GM21723 (cell line): ENCODE data around the gene NLRP1.

Experiments used
- ATAC-seq: cut with Tn5 transposase; IDR thresholded peaks from one replicate; pipeline ENCODE4 v1.9.1; 2021; ENCODE audit warnings: mild to moderate bottlenecking, moderate library complexity; ENCODE audit not compliant: unreplicated experiment

Gene NLRP1

DNA sequence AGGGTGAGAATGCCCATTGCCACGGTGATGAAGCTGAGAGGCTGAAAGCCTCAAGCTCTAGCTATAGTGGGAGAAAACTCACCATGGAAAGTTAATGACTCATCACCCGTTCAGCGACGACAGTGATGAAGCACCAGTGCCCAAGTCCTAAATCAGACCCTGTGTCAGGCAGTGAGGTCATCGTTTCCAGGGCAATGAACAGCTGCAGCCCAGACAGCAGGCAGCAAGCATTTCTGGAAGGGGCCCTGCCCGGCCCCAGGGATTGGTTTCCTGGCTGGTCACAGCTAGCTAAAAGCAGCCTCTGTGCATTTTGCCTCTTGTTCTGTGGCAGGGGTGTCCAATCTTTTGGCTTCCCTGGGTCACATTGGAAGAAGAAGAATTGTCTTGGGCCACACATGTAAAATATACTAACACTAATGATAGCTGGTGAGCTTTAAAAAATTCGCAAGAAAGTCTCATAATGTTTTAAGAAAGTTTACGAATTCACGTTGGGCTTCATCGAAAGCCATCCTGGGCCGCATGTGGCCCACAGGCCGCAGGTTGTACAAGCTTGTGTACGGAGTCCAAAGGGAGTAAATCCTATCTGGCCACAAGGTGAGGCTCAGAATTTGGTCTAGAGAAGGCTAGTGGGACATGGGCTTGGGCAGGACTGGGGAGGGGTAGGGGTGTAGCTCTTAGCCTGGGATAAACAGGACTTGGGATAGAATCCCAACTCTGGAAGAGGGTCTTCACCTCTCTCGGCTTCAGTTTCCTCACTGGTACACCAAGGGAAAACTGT is 57.3 kb downstream of the NLRP1 start:
- ATAC-seq, result no peak

DNA sequence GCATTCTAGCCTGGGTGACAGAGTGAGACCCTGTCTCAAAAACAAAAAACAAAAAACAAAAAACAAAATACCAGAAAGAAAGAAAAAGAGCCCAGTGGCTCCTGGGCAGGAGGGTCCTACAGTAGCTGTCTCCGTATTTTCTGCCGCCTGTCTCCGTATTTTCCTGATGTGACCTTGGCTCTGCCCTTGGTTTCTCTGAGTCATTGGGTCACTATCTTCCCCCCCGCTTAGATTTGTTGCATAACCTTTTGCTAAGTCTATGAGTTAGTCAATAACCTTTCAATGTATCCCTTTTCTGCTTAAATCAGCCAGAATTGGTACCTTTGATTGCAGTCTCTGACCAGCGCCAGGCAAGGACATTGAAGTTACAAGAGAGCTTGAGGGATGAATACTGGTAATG is 61.1 kb downstream of the NLRP1 start:
- no peak for ATAC-seq

DNA sequence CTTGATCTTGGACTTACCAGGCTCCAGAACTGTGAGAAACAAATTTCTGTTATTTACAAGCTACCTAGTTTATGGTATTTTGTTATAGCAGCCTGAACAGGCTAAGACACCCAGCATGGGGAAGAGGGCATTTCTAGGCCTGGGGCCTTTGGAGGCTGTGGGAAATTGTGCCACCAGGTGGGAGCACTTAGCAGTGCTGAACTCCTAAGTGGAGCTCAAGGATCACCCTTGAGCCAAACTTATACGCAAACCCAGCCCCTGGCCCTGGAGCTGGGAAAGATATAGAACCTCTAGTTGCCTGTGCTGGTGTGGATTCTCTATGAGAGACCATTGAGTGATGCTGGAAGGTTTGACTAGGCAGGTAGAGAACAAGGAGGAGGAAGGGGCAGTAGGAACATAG is 61.8 kb downstream of the NLRP1 start:
- ATAC-seq, result no peak

DNA sequence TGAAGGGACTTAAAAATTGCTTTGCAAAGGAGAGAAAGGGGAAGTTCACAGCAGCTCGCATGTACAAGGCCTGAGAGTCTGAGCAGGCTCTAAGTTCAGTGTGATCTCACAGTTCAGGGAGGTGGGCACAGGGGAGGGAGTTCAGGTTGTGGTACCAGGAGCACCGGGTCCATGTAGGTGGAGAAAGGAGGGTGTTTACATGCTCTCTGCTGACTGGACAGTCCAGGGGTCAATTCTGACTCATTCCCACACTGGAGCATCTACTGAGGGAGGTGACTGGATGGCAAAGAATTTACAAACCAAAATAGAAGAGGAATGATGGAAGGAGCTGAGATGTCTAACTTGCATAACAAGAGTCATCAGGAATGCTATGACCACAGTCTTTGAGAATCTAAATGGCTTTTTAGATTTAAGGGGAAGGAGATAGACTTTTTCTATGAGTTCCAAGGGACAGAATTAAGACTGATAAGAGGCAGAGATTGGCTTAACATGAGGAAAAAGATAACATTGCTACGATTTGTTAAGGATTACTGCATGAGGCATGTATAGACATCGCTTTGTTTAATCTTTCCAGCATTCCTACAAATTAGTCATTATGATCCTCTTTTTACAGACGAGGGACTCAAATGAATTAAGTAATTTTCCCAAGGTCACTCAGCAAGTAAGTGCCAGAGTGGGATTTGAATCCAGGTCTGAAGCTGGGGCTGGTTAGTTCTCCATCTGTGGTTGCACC is 68.1 kb downstream of the NLRP1 start:
- ATAC-seq, result no peak

DNA sequence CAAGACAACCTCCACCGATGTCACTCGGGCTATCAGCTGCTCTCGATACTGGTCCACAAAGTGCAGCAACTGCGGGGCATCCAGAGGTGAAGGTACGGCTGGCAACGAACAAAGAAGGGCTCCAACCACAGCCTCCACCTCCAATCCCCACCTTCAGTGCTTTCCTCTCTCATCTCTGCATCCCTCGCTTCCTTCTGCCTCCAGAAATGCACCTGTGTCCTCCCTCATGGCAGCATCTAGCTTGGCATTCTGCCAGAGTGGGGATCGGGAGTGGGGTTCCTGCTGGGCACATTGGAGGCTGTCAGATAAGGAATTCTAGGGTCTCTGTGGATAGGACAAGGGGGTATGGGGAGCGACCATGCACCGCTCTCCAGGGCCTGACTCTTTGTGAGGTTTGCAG is 69.3 kb downstream of the NLRP1 start:
- ATAC-seq, result no peak

DNA sequence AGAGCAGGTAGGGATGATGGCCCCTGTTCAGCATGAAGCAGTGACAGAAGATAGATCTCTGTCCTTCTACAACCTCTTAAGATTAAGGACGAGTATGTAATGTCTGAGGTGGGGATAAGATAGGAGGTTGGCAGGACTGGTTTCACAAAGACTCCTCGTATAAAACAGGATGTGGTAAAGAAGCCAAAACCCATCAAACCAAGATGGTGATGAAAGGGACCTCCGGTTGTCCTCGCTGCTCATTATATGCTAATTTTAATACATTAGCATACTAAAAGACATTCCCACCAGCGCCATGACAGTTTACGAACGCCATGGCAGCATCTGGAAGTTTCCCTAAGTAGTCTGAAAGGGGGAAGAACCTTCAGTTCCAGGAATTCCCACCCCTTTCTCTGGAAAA is 70.7 kb downstream of the NLRP1 start:
- no peak for ATAC-seq

DNA sequence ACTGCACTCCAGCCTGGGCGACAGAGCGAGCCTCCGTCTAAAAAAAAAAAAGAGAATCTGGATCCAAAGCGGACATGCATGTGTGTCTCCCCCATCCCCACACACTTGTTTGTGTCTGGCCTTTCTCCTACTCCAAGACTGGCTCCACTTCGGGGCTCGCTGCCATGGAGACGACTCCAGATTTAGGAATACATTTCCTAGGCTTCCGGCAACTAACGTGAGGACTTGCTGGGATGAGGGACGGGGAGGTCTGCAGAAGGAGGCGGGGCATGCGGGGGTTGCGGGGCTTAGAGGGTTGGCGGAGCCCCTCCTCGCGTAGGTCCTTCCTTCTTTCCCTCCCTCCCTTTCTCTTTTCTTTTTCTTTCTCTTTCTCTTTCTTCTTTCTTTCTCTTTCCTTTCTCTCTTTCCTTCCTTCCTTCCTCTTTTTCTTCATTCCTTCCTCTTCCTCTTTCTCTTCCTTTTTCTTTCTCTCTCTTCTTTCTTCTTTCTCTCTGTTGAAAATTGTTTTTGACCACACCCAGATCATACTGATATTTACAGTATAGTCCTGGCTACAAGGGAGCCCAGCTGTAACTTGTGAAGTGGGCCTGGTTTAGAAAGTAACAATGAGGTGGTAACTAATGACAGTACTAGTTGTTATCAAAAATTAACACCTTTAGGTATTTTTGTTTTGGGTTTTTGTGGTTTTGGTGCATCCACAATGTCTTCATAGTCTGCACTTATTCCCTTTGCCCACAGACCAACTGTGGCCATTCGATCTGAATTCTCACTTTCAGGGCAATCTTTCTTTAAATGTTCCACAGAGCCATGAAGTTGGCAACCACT is 72.7 kb downstream of the NLRP1 start:
- no peak for ATAC-seq

DNA sequence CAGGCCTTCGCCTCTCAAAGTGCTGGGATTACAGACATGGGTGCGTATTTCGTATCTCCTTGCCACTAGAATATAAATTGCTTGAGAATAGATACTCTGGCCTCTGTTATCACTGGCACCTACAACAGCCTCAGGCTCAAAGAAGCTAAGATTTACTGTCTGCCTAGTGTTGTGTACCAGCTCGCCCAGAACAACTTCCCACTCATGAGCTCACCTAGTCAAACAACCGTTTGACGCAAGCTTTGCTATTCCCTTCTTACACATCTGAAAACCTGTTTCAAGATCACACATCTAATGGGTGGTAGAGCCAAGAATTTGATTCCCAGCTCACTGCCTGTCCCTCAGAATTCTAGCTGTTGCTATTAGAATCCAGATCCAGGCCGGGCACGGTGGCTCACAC is 73.5 kb downstream of the NLRP1 start:
- ATAC-seq, result no peak

DNA sequence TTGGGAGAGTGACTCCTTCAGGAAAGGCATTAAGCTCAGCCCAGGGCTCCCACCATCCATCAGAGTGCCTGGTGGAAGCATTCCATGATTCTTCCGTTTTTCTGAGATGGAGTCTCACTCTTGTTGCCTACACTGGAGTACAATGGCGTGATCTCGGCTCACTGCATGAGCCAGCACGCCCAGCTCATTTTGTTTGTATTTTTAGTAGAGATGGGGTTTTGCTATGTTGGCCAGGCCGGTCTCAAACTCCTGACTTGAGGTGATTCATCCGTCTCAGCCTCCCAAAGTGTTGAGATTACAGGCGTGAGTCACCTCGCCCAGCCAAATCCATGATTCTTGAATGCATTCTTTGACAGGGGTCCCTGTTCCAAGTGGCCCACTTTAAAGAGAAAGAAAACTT is 74.8 kb downstream of the NLRP1 start:
- ATAC-seq, result no peak

DNA sequence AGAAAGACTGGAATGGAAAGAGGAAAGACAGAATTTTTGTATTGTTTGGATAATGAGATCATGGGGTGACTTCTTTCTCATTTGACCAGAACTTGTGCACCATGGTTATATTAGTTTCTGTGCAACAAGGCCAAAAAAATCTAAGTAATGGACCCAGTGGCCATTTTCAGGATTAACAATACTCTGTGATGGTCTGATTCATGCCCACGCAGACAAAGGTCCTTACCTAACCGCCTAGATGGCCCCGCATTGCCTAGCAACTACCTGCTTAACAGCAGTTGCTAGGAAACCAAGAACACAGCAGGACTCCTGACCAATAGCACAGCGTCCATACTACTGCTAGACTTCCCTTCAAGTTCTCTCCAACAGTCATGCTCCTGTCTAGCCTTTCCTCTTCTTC is 75.5 kb downstream of the NLRP1 start:
- ATAC-seq, result no peak

DNA sequence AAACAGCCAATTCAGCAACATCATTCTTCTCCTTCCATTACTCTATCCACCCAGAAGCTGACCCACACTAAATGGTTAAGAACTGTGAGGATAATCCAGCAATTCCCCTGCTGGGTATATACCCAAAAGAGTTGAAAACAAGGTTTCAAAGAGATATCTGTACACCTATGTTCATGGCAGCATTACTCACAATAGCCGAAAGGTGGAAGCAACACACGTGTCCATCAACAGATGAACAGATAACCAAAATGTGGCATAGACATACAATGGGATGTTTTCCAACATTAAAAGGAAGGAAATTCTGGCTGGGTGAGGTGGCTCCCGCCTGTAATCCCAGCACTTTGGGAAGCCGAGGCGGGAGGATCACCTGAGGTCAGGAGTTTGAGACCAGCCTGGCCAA is 78.0 kb downstream of the NLRP1 start:
- no peak for ATAC-seq

DNA sequence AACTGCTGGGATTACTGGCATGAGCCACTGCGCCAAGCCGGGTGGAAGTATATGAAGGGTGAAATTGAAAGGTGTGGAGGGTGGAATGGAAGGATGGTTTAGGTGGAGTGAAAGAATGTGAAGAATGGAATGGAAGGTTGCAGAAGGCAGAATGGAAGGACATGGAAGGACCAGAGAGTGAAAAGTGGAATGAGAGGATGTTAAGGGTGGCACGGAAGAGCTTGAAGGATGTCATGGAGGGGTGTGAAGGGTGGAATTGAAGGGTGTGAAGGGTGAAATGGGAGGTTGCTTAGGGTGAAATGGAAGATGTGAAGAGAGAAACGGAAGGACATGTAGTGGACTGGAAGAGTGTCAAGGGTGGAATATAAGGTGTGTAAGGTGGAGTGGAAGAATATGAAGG is 81.8 kb downstream of the NLRP1 start:
- ATAC-seq, result no peak

DNA sequence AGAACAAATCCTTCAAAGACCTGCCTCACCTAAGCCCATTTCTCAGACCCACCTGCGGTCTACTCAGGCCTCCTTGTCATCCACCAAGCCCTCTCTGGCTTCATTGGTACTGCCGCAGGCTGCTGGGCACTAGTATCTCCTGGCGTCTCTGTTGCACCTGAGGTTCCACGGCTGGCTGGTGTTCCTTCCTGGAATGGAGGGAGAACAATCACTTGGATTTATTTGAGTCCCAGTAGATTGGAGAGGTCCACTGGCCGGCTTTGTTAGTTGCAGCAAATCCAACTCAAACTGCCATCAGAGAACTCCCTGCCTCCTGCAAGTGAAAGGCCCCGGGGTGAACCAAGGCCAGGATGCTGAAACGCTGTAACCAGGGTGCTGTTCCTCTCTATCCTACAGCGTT is 82.6 kb downstream of the NLRP1 start:
- no peak for ATAC-seq

DNA sequence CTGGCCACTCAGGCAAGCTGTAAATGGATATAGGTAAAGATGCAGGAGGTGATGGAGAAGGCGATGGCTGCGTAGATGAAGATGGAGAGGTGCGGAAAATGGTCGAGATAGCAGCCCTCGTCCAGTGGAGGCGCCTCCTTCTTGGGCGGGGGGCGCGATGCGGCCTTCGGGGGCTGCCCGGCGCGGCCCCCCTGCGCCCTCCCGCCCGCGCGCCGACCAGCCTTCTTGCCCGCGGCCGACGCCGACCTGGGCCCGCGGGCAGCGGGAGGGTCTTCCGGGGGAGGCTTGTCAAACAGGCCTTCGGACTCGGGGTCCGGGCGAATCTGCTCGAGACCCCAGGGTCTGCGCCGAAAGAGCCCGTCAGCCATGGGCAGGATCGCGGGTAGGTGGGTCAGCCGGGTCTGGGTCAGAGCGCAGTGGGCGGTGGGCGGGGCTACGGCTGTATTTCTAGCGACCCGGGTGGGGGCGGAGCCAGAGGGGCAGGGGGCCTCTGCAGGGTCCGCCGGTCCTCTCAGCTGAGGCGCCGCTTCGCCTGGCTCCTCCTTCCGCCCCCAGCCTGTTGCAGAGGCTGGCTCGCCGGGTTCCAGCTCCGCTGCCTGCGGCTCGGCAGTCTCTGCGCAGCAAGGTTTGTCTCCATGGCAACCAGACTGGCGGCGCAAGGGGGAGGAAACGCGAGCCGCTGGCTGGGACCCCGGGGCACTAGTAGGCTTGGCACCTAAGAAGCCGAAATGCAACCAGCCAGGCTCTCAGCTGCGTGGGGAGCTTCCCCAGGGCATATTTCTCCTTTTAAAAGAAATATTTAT is 83.5 kb downstream of the NLRP1 start:
- ATAC-seq, result no peak

DNA sequence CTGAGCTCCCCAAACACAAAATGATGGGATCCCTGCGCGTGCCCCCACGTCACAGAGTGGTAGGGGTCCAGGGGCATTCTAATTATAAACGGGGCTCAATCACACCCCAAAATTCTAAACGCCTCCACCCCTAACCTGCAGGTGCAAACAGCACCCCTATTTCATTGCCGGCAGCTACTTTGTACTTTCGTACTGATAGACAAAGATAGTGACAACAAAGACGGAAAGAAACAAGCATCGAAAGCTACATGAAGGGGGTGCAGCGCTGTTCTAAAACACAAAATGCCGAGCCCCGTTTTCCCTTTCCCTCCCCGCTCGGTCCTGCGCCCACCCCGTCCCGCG is 84.1 kb downstream of the NLRP1 start:
- no peak for ATAC-seq

DNA sequence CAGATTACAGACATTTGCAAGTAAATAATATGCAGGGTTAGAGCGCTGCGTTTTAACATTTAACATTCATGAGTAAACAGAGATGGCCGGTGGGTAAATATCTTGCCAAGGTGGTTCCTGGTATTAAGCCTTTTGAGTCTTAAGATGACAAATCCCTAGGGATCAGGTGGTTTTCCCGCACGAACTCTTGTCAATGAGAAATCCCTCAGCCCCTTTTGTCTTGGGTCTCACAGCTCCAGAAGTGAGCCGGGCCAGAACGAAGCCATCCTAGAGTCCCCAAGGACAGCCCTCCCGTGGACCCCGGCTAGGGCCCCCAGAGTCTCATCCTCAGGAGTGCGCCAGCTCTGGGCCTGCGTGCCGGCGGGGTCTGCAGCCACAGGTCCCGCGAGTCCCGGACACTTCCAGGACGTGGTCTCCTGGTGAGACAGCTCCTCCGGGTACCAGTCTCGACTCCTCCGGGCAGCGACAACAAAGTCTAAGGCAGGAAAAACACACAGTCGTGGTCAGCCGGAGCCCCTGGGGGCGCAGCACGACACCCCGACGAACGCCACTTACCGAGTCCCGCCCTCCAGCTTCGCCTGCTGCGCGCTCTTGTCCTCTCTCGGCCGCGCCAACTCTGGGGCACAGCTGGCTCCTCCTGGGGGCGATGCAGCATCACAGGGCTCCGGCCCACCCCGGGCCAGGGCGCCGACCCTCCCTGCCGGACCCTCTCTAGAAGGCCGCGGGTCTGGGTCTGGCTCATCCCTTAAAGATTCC is 84.7 kb downstream of the NLRP1 start:
- ATAC-seq, result no peak

DNA sequence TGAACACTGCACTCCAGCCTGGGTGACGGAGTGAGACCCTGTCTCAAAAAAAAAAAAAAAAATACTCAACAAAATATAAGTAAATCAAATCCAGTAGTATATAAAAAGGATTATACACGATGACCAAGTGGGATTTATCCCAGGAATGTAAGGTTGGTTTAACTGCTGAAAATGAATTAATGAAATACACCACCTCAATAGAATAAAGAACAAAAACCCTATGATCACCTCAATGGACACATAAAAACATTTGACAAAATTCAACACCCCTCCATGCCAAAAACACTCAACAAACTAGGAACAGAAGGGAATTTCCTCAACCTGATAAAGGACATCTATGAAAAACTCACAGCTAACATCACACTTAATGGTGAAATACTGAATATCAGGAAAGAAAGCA is 91.3 kb downstream of the NLRP1 start:
- ATAC-seq, result no peak

DNA sequence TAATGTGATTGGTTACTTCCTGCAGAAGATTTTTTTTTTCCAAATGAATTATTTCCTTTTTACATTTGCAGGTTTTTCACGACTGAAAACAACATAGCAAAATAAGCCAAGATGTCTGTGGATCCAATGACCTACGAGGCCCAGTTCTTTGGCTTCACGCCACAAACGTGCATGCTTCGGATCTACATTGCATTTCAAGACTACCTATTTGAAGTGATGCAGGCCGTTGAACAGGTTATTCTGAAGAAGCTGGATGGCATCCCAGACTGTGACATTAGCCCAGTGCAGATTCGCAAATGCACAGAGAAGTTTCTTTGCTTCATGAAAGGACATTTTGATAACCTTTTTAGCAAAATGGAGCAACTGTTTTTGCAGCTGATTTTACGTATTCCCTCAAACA is 95.6 kb downstream of the NLRP1 start:
- no peak for ATAC-seq

DNA sequence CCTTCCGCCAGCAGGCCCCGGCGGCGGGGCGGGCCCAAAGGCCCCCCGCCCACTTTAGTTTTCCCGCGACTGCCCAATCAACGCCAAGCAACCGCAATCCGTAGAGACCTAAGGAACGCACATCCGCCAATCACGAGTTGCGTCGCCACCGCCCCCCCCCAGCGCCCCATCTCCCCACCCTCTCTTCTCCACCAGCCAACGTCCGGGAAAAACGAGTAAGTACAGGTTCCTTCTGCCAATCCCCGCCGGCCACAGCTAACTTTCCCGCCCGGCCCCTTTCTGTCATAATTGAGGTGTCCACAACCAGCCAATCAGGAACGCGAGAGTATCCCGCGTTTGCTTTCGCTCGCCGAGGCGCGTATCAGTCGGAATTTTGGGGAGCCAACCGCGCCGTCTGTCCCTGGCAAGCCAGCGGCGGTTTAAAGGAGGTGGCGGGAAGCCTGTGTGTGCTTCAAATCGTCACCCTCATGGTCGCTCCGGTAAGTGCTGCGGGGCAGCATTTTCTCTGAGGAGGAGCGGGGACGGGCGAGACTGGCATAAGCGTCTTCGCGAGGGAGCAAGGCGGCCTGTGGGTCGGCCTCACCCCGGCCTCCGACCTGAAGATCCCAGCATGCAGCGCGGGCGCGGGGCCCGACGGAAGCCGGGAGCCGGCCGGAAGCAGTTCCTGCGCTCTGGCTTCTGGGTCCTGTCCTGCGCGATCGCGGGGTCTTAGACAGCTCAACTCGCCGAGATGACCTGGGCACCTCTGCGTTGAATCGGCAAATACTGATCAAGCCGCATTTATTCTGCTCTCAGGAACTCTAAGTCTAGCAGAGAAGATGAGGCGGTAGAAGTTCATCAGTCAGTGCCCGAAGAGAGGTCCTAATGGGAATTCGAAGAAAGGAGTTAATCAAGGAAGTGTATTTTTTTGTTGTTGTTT is 97.8 kb downstream of the NLRP1 start, which contains the start of gene MIS12:
Gene MIS12, plus strand, starts transcription at position 361 of the 919 bp plus-strand sequence. CDS start 2,297 bp downstream, outside the sequence.
- peak; percentile 78 for ATAC-seq
